ENCODE measurements around the gene IL18RAP.

IL18RAP gene

DNA sequence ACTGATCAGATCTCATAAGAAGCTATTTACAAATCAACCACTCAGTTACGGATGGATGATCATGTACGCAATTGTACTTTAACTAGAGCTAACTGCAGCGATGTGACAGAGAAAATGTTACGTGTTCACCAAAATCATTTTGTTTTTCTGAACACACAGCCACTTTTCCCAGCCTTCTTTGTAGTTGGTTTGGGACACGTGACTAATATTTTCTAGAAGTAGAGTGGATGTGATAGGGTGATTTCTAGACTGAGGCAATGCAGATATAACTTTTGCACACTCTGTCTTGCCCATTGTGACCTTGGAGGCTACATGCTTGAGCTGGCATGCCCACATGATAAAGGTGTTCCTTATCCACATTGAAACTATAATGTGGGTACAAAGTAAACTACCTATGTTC lies 40.2 kb downstream of the IL18RAP start:
- ATAC-seq = no peak

- ATAC-seq = no peak
Observed at GRCh38 chr2:102470168-102470567, 47.2 kb downstream of the IL18RAP start.

DNA sequence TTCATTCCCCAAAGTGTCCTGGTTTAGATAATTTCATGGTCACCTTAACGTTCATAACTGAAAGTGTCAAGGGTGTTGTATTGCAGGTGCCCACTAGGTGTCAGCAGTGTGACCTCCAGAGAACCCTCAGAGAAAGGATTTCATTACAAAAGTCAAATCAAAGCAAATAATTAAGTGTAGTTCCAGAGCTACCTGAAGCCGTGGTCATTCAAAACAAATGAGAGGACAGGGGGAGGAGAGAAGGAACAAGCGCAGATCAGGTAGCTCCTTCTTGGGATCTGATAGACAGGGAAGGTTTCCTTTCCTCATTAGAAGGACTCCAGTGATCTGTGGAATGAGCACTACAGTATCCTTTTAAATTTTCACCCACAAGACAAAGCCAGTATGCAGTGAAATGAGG lies 50.1 kb downstream of the IL18RAP start, which contains the start of gene SLC9A4:
TSS of gene SLC9A4 (plus strand) at position 207 of the 400 bp plus-strand sequence. CDS start 534 bp downstream, outside the sequence.
- peak in 1 of 2 donors; percentile 41 for ATAC-seq

DNA sequence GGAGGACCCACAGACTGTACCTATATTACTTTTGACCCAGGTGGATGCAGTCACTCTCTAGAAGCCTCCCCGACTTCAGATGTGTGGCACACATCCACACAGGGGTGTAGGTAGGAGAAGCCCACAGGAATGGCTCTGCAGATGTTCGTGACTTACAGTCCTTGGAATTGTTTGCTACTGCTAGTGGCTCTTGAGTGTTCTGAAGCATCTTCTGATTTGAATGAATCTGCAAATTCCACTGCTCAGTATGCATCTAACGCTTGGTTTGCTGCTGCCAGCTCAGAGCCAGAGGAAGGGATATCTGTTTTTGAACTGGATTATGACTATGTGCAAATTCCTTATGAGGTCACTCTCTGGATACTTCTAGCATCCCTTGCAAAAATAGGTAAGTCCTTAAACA lies 50.7 kb downstream of the IL18RAP start:
- no peak for ATAC-seq

DNA sequence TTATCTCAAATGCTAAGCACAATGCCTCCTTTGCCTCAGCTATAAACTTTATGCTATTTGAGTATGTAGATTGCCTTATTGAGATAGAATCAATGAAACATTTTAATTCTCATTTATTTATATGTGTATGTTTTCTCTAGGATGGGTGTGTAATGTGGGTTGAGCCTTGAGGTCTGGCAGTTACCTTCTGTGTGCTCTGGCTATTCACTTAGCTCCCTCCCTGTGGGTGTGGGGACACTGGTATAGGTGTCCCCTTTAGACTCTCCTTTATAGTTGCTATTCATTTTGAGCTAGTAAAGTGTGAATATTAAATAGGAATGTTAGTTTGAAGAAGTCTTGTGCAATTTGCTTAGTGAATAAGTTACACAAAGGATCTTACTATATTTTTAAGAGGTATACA lies 51.8 kb downstream of the IL18RAP start:
- no peak for ATAC-seq

GRCh38 chr2:102478686-102479470 lies 55.9 kb downstream of the IL18RAP start:
- ATAC-seq = no peak

DNA sequence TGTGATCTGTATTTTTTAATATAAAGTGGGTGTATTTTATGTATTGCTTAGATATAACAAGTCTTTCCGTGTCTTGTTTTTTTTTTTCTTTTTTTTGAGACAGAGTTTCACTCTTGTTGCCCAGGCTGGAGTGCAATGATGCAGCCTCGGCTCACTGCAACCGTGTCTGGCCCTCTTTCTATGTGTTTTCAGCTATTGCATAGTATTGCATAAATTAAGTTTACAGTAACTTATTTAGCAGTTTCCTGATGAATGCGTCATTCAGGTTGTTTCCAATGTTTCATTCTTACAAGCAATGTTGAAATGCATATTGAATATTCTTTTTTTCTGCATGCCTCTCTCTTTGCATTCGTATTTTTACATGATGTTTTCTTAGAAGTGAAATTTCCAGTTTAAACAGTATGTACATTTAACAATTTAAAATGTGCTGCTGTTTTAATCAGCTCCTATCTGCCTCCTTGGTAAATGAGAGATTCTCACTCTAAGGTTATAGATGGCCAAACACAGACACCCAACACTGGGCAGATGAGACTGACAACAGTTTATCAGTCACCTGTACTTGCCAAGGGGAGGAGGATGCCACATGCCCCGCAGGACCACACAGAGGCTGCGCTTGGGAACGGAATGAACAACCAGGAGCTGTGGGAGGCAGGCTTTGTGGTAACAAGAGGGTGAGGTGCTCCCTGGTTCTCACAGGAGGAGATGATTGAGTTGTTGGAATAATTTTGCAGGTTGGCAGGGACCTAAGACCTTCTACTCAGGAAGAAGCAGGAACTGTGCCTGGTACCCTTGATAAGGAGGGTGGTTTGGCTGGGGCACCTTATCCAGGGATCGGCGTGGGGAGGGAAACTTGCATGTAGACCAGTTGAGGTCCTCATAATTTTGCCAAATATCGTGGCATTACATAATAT lies 57.6 kb downstream of the IL18RAP start:
- no peak for ATAC-seq

DNA sequence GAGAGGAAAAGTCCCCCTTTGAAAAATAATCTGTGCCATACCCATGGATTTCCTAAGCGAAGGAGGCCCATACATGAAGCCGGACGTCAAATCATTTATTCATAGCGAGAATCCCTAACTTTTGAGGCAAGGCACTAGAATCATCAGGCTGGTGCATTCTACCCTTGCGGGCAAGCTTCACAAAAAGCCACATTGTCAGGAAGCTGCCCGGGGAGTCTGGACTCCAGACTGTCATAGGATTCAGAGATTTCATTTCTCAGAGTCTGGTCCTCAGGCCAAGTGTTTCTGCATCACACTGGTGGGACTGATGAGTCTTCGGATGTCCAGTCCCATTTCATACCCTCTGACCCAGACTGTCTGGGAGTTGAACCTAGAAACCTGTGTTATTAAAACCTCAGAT lies 59.0 kb downstream of the IL18RAP start:
- ATAC-seq = no peak

GRCh38 chr2:102483086-102483485 lies 60.1 kb downstream of the IL18RAP start:
- ATAC-seq = no peak

DNA sequence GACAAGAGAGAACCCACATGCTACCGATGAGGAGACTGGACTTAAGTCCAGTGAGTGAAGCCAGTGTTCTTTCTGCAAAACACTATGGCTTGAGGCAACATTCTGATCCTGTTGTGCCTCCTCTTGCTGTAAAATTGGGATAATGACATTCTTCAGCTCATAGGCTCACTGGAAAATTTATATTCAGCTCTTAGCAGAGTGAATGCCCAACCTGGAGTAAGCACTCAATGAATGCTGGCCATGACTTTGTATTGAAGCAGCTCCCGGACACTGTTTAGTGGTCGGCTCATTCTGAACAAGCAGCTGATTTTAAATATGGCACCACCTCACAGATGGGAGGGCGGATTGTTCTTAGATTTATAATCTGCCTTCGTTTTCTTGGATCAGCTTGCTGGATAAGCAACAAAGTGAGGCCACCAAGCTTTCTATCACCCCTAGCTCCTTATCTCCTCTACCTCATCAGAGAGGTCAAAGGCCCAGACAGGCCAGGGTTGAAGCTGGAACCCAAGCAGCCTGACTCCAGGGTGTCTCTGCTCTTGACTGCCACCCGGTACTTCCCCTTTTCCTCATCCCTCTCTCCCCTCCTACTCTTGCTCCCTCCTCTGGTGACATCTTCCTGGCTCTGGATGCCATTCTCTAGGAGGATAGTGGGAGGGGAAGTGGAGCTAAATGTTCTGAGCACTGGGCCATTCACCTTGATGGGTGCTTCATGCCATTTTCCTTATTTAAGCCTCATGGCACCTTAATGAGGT lies 61.5 kb downstream of the IL18RAP start:
- ATAC-seq = no peak

GRCh38 chr2:102485147-102485785 lies 62.3 kb downstream of the IL18RAP start:
- no peak for ATAC-seq

- ATAC-seq = no peak
Observed at GRCh38 chr2:102486941-102487702, 64.2 kb downstream of the IL18RAP start.

DNA sequence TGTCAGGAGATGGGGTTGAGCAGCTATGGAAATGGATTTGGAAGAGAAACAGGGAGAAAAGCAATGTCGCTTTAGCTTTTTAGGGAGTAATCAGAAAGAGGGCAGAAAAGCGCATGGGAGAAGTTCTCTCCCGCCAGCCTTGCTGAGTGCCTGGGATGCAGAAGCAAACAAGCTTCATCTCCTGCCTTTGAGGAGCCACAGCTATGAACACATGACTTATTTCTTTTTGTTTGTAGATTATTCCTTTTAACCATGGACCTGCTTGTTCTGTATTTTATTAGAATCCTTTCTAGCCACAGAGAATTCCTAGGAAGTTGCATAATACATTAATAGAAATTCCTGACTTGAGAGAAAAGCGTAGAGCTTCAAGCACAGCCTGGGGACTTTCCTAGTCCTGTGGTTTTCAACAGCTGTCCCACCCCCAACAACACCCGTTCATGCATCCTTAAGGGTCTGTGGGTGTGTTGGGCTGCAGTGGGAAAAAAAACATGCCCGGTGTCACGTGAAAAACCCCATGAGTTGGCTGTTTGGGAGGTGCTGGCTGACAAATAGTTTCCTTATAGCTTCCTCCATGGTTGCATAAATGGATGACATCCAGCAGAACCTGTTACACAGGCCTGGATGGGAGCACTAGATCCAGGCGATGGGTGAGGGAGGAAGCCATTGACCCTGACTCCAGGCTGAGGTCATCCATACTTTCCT lies 65.0 kb downstream of the IL18RAP start:
- no peak for ATAC-seq

DNA sequence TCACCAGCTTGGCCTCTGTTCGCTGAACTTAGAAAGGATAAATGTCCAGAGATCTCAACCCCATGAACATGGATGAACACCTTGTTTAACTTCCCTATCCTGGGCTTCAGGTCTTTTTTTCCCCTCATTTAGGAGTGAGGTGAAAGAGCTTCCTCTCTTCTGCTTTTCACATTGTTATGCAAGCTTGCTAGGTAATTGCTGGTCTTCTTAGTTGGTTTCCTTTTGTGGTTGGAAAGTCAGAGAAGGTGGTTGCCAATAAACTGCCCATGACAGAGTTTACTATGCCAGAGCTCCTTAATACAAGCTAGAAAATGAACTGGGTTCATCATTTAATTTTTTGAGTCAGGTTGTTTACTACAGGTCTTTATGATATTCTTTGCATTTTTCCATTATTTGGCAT lies 66.7 kb downstream of the IL18RAP start:
- ATAC-seq = no peak

GRCh38 chr2:102492006-102492405 lies 69.0 kb downstream of the IL18RAP start:
- no peak for ATAC-seq

- no peak for ATAC-seq
Observed at GRCh38 chr2:102494570-102494969, 71.6 kb downstream of the IL18RAP start.

- ATAC-seq = no peak
Observed at GRCh38 chr2:102498414-102498813, 75.5 kb downstream of the IL18RAP start.

DNA sequence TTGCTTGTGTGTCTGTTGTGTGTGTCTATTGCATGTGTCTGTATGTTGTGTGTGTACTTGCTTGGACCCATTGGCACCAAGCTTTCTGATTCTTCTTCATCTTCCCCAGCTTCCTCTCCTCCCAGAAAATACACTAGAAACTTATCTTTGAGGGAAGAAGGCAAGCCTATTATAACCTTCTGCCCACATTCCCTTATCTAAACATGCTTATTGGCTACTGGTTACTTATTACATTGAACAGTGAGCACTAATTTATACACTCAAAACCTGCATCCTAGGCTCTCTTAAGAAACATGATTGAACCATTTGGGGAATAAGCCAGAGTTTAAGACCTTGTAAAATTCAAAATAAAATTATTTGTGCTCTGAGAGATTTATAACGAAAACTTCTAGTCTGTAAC lies 76.6 kb downstream of the IL18RAP start:
- no peak for ATAC-seq

Data from activated CD4-positive, CD25-positive, alpha-beta regulatory T cell treated with anti-CD3 and anti-CD28 coated beads, Interleukin-2, amount 50 U/mL, for 24 hours (primary cell).